GM18909 (cell line): ENCODE measurements around the gene ZNRD2.

Source experiments
- ATAC-seq: cut with Tn5 transposase; IDR thresholded peaks from one replicate; pipeline ENCODE4 v1.9.1; 2021; ENCODE audit warnings: mild to moderate bottlenecking; ENCODE audit not compliant: unreplicated experiment, poor library complexity

ZNRD2 gene

DNA sequence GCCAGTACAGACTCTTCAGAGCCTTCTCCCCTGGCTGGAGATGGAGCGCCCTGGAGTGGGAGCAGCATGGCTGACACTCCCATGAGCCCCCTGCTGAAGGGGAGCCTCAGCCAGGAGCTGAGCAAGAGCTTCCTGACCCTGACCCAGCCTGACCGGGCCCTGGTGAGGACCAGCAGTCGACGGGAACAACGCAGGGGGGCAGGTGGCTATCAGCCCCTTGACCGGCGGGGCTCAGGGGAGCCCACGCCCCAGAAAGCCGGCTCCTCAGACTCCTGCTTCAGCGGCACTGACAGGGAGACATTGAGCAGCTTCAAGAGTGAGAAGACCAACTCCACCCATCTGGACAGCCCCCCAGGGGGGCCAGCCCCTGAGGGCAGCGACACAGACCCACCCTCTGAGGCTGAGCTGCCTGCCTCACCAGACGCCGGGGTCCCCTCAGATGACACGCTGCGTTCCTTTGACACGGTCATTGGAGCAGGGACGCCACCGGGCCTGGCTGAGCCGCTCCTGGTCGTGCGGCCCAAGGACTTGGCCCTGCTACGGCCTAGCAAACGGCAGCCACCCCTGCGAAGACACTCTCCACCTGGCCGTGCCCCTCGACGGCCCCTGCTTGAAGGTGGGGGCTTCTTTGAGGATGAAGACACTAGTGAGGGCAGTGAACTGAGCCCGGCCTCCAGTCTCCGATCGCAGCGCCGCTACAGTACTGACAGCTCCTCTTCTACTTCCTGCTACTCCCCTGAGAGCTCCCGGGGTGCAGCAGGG, 47.9 kb downstream of the ZNRD2 start:
- no peak for ATAC-seq

GRCh38 chr11:65618763-65619162, 48.5 kb downstream of the ZNRD2 start:
- ATAC-seq, result no peak

GRCh38 chr11:65619281-65619928, 49.1 kb downstream of the ZNRD2 start:
- no peak for ATAC-seq

- no peak for ATAC-seq
Observed at GRCh38 chr11:65620666-65621065, 50.4 kb downstream of the ZNRD2 start.

- no peak for ATAC-seq
Observed at GRCh38 chr11:65621460-65621859, 51.2 kb downstream of the ZNRD2 start.
